Astrocyte (in vitro differentiated cells and primary cell): ENCODE data around the gene RPUSD4. TPM values are rescaled to one million over a fixed set of nuclear protein-coding genes. Genes with fewer than 3 reads are reported as not detected.

Experiments
- DNase-seq: peaks from one replicate; pipeline ENCODE4 v3.0.0-alpha.2; 2010; ENCODE audit warnings: low read depth
- FAIRE-seq: peaks from 2 replicates; lab custom pipeline; 2011; peaks lifted over from hg19 to GRCh38; lab: Jason Lieb, UNC
- H2AFZ ChIP-seq: 2 replicates; pipeline ENCODE4 v1.6.0; 2012; ENCODE audit warnings: low read depth, low read length, inconsistent platforms
- H3K27ac ChIP-seq: 2 replicates; pipeline ENCODE4 v1.5.1; 2011; ENCODE audit warnings: low read depth, low read length, inconsistent platforms
- H3K27me3 ChIP-seq: 2 replicates; pipeline ENCODE4 v1.6.0; 2011; ENCODE audit warnings: low read length, inconsistent platforms; ENCODE audit not compliant: insufficient read depth
- H3K36me3 ChIP-seq: 2 replicates; pipeline ENCODE4 v1.5.1; 2011; ENCODE audit warnings: low read length, inconsistent platforms; ENCODE audit not compliant: insufficient read depth
- H3K4me1 ChIP-seq: 2 replicates; pipeline ENCODE4 v1.5.1; 2011; ENCODE audit warnings: low read length, inconsistent platforms; ENCODE audit not compliant: insufficient read depth
- H3K4me2 ChIP-seq: 2 replicates; pipeline ENCODE4 v1.6.0; 2012; ENCODE audit warnings: low read length, inconsistent platforms
- H3K4me3 ChIP-seq: 2 replicates; pipeline ENCODE4 v1.5.1; 2011; ENCODE audit warnings: low read depth, mild to moderate bottlenecking, low read length, inconsistent platforms; ENCODE audit not compliant: insufficient read depth
- H3K79me2 ChIP-seq: 2 replicates; pipeline ENCODE4 v1.6.0; 2012; ENCODE audit warnings: mild to moderate bottlenecking, low read length, inconsistent platforms; ENCODE audit not compliant: insufficient read depth
- H3K9ac ChIP-seq: 2 replicates; pipeline ENCODE4 v1.6.0; 2012; ENCODE audit warnings: mild to moderate bottlenecking, low read length, inconsistent platforms
- H3K9me3 ChIP-seq: 2 replicates; pipeline ENCODE4 v1.5.1; 2012; ENCODE audit warnings: low read depth, mild to moderate bottlenecking, low read length, inconsistent platforms; ENCODE audit not compliant: insufficient read depth
- H4K20me1 ChIP-seq: 2 replicates; pipeline ENCODE4 v1.6.0; 2012; ENCODE audit warnings: low read length, inconsistent platforms; ENCODE audit not compliant: insufficient read depth
- H3K27ac Mint-ChIP-seq: one replicate; pipeline ENCODE4 v1.8.0; 2021; ENCODE audit warnings: mild to moderate bottlenecking, mixed read lengths; ENCODE audit not compliant: unreplicated experiment
- H3K27me3 Mint-ChIP-seq: one replicate; pipeline ENCODE4 v1.8.0; 2021; ENCODE audit warnings: low read depth, mixed read lengths; ENCODE audit not compliant: unreplicated experiment
- H3K36me3 Mint-ChIP-seq: one replicate; pipeline ENCODE4 v1.8.0; 2021; ENCODE audit warnings: low read depth, mixed read lengths; ENCODE audit not compliant: unreplicated experiment
- H3K4me1 Mint-ChIP-seq: one replicate; pipeline ENCODE4 v1.8.0; 2021; ENCODE audit warnings: low read depth, mixed read lengths; ENCODE audit not compliant: unreplicated experiment
- H3K4me3 Mint-ChIP-seq: one replicate; pipeline ENCODE4 v1.8.0; 2021; ENCODE audit warnings: mild to moderate bottlenecking, moderate library complexity, mixed read lengths; ENCODE audit not compliant: unreplicated experiment
- H3K9me3 Mint-ChIP-seq: one replicate; pipeline ENCODE4 v1.8.0; 2021; ENCODE audit warnings: mild to moderate bottlenecking, mixed read lengths; ENCODE audit not compliant: unreplicated experiment
- EZH2 ChIP-seq: IDR thresholded peaks from 2 replicates; pipeline ENCODE4 v1.6.1; 2012; ENCODE audit warnings: mild to moderate bottlenecking, low read length, inconsistent platforms; ENCODE audit not compliant: insufficient read depth
- total RNA-seq: library from RNA; stranded (reverse); gene quantifications from 2 replicates; pipeline ENCODE4 v1.2.1, GENCODE V29; 2021
- TF ChIP-seq, protein P1 (sequence below): IDR thresholded peaks from 2 replicates; pipeline ENCODE4 v1.5.1; 2011; ENCODE audit warnings: low read depth, mild to moderate bottlenecking, inconsistent platforms, low read length, moderate library complexity; ENCODE audit not compliant: insufficient read depth

The RPUSD4 gene
- total RNA-seq, 1 donor from 2014 or later, result 21.6 TPM

DNA sequence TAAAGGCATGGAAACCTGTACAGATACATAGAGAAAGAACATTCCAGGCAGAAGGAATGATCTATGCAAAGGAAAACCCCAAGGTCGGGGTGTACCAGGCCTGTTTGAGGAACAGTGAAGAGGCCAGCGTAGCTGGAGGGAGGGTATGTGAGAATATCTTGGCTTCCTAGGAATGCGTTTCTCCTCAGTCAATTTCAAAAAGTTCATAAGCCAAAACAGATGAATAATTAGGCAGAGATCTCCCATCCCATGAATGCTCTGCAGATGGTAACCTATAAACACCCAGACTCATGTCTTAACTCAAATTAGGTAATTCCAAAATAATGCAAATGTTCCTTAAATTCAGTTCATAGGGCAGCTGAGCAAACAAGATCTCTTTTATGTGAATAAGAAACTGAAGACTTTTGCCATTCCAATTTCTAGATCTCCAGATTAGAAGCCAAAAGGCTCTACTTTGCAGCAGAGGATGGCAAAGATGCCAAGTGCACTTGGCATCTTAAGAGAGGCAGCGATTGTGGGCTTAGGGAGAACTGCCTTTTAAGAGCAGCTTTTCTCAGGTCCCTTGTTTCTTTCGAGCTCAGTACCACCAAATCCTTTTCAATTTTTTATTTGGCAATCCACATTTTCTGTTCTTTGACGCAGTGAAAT lies 13.3 kb upstream of the RPUSD4 start:
- no peaks in the 10 kb centered on the region for H3K9me3 Mint-ChIP-seq

DNA sequence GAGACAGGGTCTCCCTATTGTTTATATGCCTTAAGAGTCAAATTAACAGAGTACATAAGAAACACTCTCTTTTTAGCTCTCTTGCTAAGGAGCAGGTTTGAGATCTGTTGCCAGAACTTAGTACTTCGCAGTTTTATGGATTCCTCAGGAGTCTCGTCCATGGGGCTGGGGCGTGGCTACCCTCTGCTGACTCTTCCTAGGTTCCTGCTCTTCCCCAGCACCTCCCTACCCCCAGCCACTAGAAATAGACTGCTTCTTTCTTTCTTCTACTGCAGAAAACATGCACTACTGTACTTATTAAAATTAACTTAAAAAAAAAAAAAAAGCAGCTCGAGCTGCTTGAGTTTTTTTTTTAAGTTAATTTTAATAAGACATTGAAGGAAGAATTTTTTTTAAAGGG lies 8.1 kb upstream of the RPUSD4 start:
- Histone ChIP-seq H3K4me2 (no peak overlapping the region), H3K27me3 (no peaks in the 10 kb centered on the region), H3K4me3 (no peak overlapping the region), H3K36me3 (no peaks in the 10 kb centered on the region), H3K9me3 (no peaks in the 10 kb centered on the region), H3K79me2 (peaks cover 96% of the 10 kb centered on the region), H4K20me1 (peaks cover 85% of the 10 kb centered on the region), H3K27ac (no peak overlapping the region), H3K9ac (no peak overlapping the region), H3K4me1 (no peaks in the 10 kb centered on the region), H2AFZ (no peak overlapping the region)
- no peaks in the 10 kb centered on the region for H3K9me3 Mint-ChIP-seq
- peaks cover 6% of the 10 kb centered on the region for H3K4me1 Mint-ChIP-seq
- TF ChIP-seq, protein P1, sequence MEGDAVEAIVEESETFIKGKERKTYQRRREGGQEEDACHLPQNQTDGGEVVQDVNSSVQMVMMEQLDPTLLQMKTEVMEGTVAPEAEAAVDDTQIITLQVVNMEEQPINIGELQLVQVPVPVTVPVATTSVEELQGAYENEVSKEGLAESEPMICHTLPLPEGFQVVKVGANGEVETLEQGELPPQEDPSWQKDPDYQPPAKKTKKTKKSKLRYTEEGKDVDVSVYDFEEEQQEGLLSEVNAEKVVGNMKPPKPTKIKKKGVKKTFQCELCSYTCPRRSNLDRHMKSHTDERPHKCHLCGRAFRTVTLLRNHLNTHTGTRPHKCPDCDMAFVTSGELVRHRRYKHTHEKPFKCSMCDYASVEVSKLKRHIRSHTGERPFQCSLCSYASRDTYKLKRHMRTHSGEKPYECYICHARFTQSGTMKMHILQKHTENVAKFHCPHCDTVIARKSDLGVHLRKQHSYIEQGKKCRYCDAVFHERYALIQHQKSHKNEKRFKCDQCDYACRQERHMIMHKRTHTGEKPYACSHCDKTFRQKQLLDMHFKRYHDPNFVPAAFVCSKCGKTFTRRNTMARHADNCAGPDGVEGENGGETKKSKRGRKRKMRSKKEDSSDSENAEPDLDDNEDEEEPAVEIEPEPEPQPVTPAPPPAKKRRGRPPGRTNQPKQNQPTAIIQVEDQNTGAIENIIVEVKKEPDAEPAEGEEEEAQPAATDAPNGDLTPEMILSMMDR, result no peak
- no peak for TF ChIP-seq EZH2
- peaks cover 2% of the 10 kb centered on the region for H3K36me3 Mint-ChIP-seq
- H3K27ac Mint-ChIP-seq, result no peak overlapping the region
- H3K4me3 Mint-ChIP-seq, result no peak overlapping the region
- no peak for FAIRE-seq
- H3K27me3 Mint-ChIP-seq, result no peaks in the 10 kb centered on the region
- no peak for DNase-seq

More for the DNA sequence above, 13.3 kb upstream of the RPUSD4 start:
- H3K4me3 Mint-ChIP-seq, result no peak overlapping the region
- Histone ChIP-seq H3K4me2 (no peak overlapping the region), H4K20me1 (peaks cover 72% of the 10 kb centered on the region), H3K4me3 (no peak overlapping the region), H3K9me3 (no peaks in the 10 kb centered on the region), H3K27ac (no peak overlapping the region), H2AFZ (no peak overlapping the region), H3K27me3 (no peaks in the 10 kb centered on the region), H3K79me2 (peaks cover 67% of the 10 kb centered on the region), H3K36me3 (no peaks in the 10 kb centered on the region), H3K4me1 (no peaks in the 10 kb centered on the region), H3K9ac (no peak overlapping the region)
- TF ChIP-seq, protein P1, result no peak
- no peak for TF ChIP-seq EZH2
- no peak overlapping the region for H3K27ac Mint-ChIP-seq
- FAIRE-seq, result no peak
- DNase-seq, result no peak
- H3K27me3 Mint-ChIP-seq, result no peaks in the 10 kb centered on the region
- H3K4me1 Mint-ChIP-seq, result peaks cover 6% of the 10 kb centered on the region
- peaks cover 2% of the 10 kb centered on the region for H3K36me3 Mint-ChIP-seq

DNA sequence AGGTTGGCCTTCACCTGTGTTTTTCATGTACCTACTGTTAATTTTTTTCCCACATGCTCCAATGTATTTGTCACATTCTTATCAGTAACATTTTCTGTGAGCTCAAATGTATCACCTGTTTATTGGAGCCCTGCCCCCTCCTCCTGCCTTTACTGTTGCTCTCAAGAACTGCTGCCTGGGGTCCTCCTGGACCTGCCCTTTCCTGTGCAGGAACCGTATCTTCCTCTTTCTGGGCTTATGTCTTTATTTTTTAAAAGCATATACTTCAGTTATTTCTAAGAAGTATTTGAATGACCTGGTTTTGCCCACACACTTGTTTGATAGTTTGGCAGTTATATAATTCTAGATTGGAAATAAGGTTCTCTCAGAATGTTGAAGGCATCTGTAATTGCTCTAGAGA lies 6.0 kb upstream of the RPUSD4 start:
- no peaks in the 10 kb centered on the region for H3K36me3 ChIP-seq
- no peak for FAIRE-seq
- H3K4me2 ChIP-seq, result no peak overlapping the region
- H4K20me1 ChIP-seq, result peaks cover 85% of the 10 kb centered on the region
- peaks cover 6% of the 10 kb centered on the region for H3K4me1 Mint-ChIP-seq
- no peaks in the 10 kb centered on the region for H3K9me3 Mint-ChIP-seq
- TF ChIP-seq, protein P1, result no peak
- TF ChIP-seq EZH2, result no peak
- peaks cover 7% of the 10 kb centered on the region for H3K4me1 ChIP-seq
- no peak for DNase-seq
- no peak overlapping the region for H3K4me3 Mint-ChIP-seq
- no peak overlapping the region for H3K4me3 ChIP-seq
- H3K79me2 ChIP-seq, result peaks cover 95% of the 10 kb centered on the region
- no peaks in the 10 kb centered on the region for H3K27me3 ChIP-seq
- H3K9ac ChIP-seq, result no peak overlapping the region
- H3K27me3 Mint-ChIP-seq, result no peaks in the 10 kb centered on the region
- H3K27ac Mint-ChIP-seq, result no peak overlapping the region
- no peaks in the 10 kb centered on the region for H3K9me3 ChIP-seq
- H3K27ac ChIP-seq, result no peak overlapping the region
- no peak overlapping the region for H2AFZ ChIP-seq
- H3K36me3 Mint-ChIP-seq, result no peaks in the 10 kb centered on the region
